Type B pancreatic cell (in vitro differentiated cells): ENCODE results near the gene GABRB3. TPM values are rescaled to one million over a fixed set of nuclear protein-coding genes. Genes with fewer than 3 reads are reported as not detected.

ENCODE experiments used
- DNase-seq: peaks from one replicate; pipeline ENCODE4 v3.0.0; 2021; ENCODE audit warnings: mixed read lengths; ENCODE audit not compliant: unreplicated experiment; ENCODE audit errors: extremely low spot score
- H3K27ac Mint-ChIP-seq: 2 replicates; pipeline ENCODE4 v1.8.0; 2021; ENCODE audit warnings: mild to moderate bottlenecking, mixed read lengths
- H3K27me3 Mint-ChIP-seq: 2 replicates; pipeline ENCODE4 v1.8.0; 2021; ENCODE audit warnings: mixed read lengths
- H3K36me3 Mint-ChIP-seq: 2 replicates; pipeline ENCODE4 v1.8.0; 2021; ENCODE audit warnings: mixed read lengths
- H3K4me1 Mint-ChIP-seq: one replicate; pipeline ENCODE4 v1.8.0; 2021; ENCODE audit warnings: mixed read lengths; ENCODE audit not compliant: unreplicated experiment
- H3K4me3 Mint-ChIP-seq: 2 replicates; pipeline ENCODE4 v1.8.0; 2021; ENCODE audit warnings: mild to moderate bottlenecking, mixed read lengths
- H3K9me3 Mint-ChIP-seq: 2 replicates; pipeline ENCODE4 v1.8.0; 2021; ENCODE audit warnings: mixed read lengths
- CTCF ChIP-seq: fragments of 200-600 bp; sonication (generic); conservative IDR thresholded peaks from 2 replicates; pipeline ENCODE4 v1.5.0; 2021; ENCODE audit warnings: antibody characterized with exemption, mild to moderate bottlenecking
- total RNA-seq: library from RNA; stranded (reverse); gene quantifications from 2 replicates; pipeline ENCODE4 v1.2.1, GENCODE V29; 2021; ENCODE audit warnings: low replicate concordance

The GABRB3 gene
- total RNA-seq, 1 donor from 2014 or later: 28.5 TPM

GRCh38 chr15:26711445-26711844, 61.4 kb downstream of the GABRB3 start:
- no peaks in the 10 kb centered on the region for H3K9me3 Mint-ChIP-seq
- no peaks in the 10 kb centered on the region for H3K4me1 Mint-ChIP-seq
- H3K27ac Mint-ChIP-seq: no peak overlapping the region
- TF ChIP-seq CTCF: no peak
- no peaks in the 10 kb centered on the region for H3K36me3 Mint-ChIP-seq
- H3K4me3 Mint-ChIP-seq: no peak overlapping the region
- DNase-seq: no peak
- H3K27me3 Mint-ChIP-seq: no peaks in the 10 kb centered on the region

- no peak for TF ChIP-seq CTCF
These were observed 70.5 kb downstream of the GABRB3 start for GRCh38 chr15:26702381-26702780.

GRCh38 chr15:26698555-26698954, 74.3 kb downstream of the GABRB3 start:
- H3K9me3 Mint-ChIP-seq: peaks cover 4% of the 10 kb centered on the region
- H3K4me3 Mint-ChIP-seq: no peak overlapping the region
- no peaks in the 10 kb centered on the region for H3K27me3 Mint-ChIP-seq
- no peaks in the 10 kb centered on the region for H3K36me3 Mint-ChIP-seq
- no peak for DNase-seq
- H3K27ac Mint-ChIP-seq: no peak overlapping the region
- no peaks in the 10 kb centered on the region for H3K4me1 Mint-ChIP-seq
- no peak for TF ChIP-seq CTCF

More at GRCh38 chr15:26702381-26702780, 70.5 kb downstream of the GABRB3 start:
- Mint-ChIP-seq H3K4me3 (no peak overlapping the region), H3K27me3 (no peaks in the 10 kb centered on the region), H3K9me3 (no peaks in the 10 kb centered on the region), H3K36me3 (no peaks in the 10 kb centered on the region), H3K4me1 (no peaks in the 10 kb centered on the region), H3K27ac (no peak overlapping the region)
- DNase-seq: no peak

GRCh38 chr15:26697913-26698312, 75.0 kb downstream of the GABRB3 start:
- Mint-ChIP-seq H3K27me3 (no peaks in the 10 kb centered on the region), H3K9me3 (peaks cover 4% of the 10 kb centered on the region), H3K4me3 (no peak overlapping the region), H3K27ac (no peak overlapping the region), H3K4me1 (no peaks in the 10 kb centered on the region), H3K36me3 (no peaks in the 10 kb centered on the region)
- DNase-seq: no peak
- no peak for TF ChIP-seq CTCF

- DNase-seq: no peak
- Mint-ChIP-seq H3K4me1 (no peaks in the 10 kb centered on the region), H3K4me3 (no peak overlapping the region), H3K27ac (no peak overlapping the region), H3K9me3 (peaks cover 4% of the 10 kb centered on the region), H3K27me3 (no peaks in the 10 kb centered on the region), H3K36me3 (no peaks in the 10 kb centered on the region)
- no peak for TF ChIP-seq CTCF
These were observed 81.6 kb downstream of the GABRB3 start for GRCh38 chr15:26691249-26691648.

GRCh38 chr15:26690778-26691177, 82.1 kb downstream of the GABRB3 start:
- Mint-ChIP-seq H3K4me3 (no peak overlapping the region), H3K27ac (no peak overlapping the region)

More at GRCh38 chr15:26690778-26691177, 82.1 kb downstream of the GABRB3 start:
- H3K27me3 Mint-ChIP-seq: no peaks in the 10 kb centered on the region
- no peak for TF ChIP-seq CTCF
- H3K36me3 Mint-ChIP-seq: no peaks in the 10 kb centered on the region
- DNase-seq: no peak
- H3K9me3 Mint-ChIP-seq: peaks cover 4% of the 10 kb centered on the region
- H3K4me1 Mint-ChIP-seq: no peaks in the 10 kb centered on the region
